T-helper 2 cell treated with Interferon-gamma antibody and Interleukin-4, amounts not matched to agents 5 μg/mL and 100 μg/mL, for 36 hours (primary cell): ENCODE data around the gene SPATA46.

ENCODE experiments used
- DNase-seq: peaks from one replicate; pipeline ENCODE4 v3.0.0; 2021; ENCODE audit warnings: low spot score
- H3K27ac Mint-ChIP-seq: one replicate; pipeline ENCODE4 v1.8.0; 2021; ENCODE audit warnings: mild to moderate bottlenecking, mixed read lengths
- H3K27me3 Mint-ChIP-seq: one replicate; pipeline ENCODE4 v1.8.0; 2021; ENCODE audit warnings: low read depth, mixed read lengths
- H3K36me3 Mint-ChIP-seq: one replicate; pipeline ENCODE4 v1.8.0; 2021; ENCODE audit warnings: low read depth, mixed read lengths
- H3K4me1 Mint-ChIP-seq: one replicate; pipeline ENCODE4 v1.8.0; 2021; ENCODE audit warnings: low read depth, mixed read lengths
- H3K4me3 Mint-ChIP-seq: one replicate; pipeline ENCODE4 v1.8.0; 2022; ENCODE audit warnings: mild to moderate bottlenecking, moderate library complexity, mixed read lengths
- H3K9me3 Mint-ChIP-seq: one replicate; pipeline ENCODE4 v1.8.0; 2021; ENCODE audit warnings: mixed read lengths

The SPATA46 gene

GRCh38 chr1:162374406-162374805 lies 2.2 kb downstream of the SPATA46 start:
- no peaks in the 10 kb centered on the region for H3K4me1 Mint-ChIP-seq
- H3K27ac Mint-ChIP-seq: no peak overlapping the region
- no peaks in the 10 kb centered on the region for H3K36me3 Mint-ChIP-seq
- no peaks in the 10 kb centered on the region for H3K9me3 Mint-ChIP-seq
- H3K4me3 Mint-ChIP-seq: no peak overlapping the region
- H3K27me3 Mint-ChIP-seq: peaks cover 2% of the 10 kb centered on the region
- no peak for DNase-seq

- Mint-ChIP-seq H3K27me3 (peaks cover 2% of the 10 kb centered on the region), H3K4me1 (no peaks in the 10 kb centered on the region), H3K36me3 (no peaks in the 10 kb centered on the region), H3K9me3 (no peaks in the 10 kb centered on the region), H3K27ac (no peak overlapping the region), H3K4me3 (no peak overlapping the region)
- DNase-seq: no peak
These were observed 3.0 kb downstream of the SPATA46 start for GRCh38 chr1:162373541-162374260.

GRCh38 chr1:162373072-162373427 lies 3.6 kb downstream of the SPATA46 start:
- H3K4me1 Mint-ChIP-seq: no peaks in the 10 kb centered on the region
- peaks cover 2% of the 10 kb centered on the region for H3K27me3 Mint-ChIP-seq
- H3K4me3 Mint-ChIP-seq: no peak overlapping the region
- H3K36me3 Mint-ChIP-seq: no peaks in the 10 kb centered on the region
- H3K9me3 Mint-ChIP-seq: no peaks in the 10 kb centered on the region
- no peak overlapping the region for H3K27ac Mint-ChIP-seq
- DNase-seq: no peak

GRCh38 chr1:162372159-162373071 lies 4.2 kb downstream of the SPATA46 start:
- no peaks in the 10 kb centered on the region for H3K9me3 Mint-ChIP-seq
- DNase-seq: no peak
- H3K27me3 Mint-ChIP-seq: peaks cover 2% of the 10 kb centered on the region
- H3K36me3 Mint-ChIP-seq: no peaks in the 10 kb centered on the region
- H3K4me3 Mint-ChIP-seq: no peak overlapping the region
- no peak overlapping the region for H3K27ac Mint-ChIP-seq
- no peaks in the 10 kb centered on the region for H3K4me1 Mint-ChIP-seq

- peaks cover 2% of the 10 kb centered on the region for H3K27me3 Mint-ChIP-seq
- H3K4me3 Mint-ChIP-seq: no peak overlapping the region
- H3K27ac Mint-ChIP-seq: no peak overlapping the region
- no peaks in the 10 kb centered on the region for H3K4me1 Mint-ChIP-seq
- DNase-seq: no peak
- no peaks in the 10 kb centered on the region for H3K36me3 Mint-ChIP-seq
- no peaks in the 10 kb centered on the region for H3K9me3 Mint-ChIP-seq
These were observed 5.0 kb downstream of the SPATA46 start for GRCh38 chr1:162371611-162372010.

GRCh38 chr1:162370721-162371120 lies 5.9 kb downstream of the SPATA46 start:
- no peak for DNase-seq
- H3K9me3 Mint-ChIP-seq: no peaks in the 10 kb centered on the region

GRCh38 chr1:162370161-162370560 lies 6.5 kb downstream of the SPATA46 start:
- DNase-seq: no peak
- Mint-ChIP-seq H3K4me3 (no peak overlapping the region), H3K27me3 (no peaks in the 10 kb centered on the region), H3K36me3 (no peaks in the 10 kb centered on the region), H3K27ac (no peak overlapping the region), H3K9me3 (no peaks in the 10 kb centered on the region), H3K4me1 (no peaks in the 10 kb centered on the region)

More at GRCh38 chr1:162370721-162371120, 5.9 kb downstream of the SPATA46 start:
- Mint-ChIP-seq H3K4me1 (no peaks in the 10 kb centered on the region), H3K27ac (no peak overlapping the region), H3K27me3 (no peaks in the 10 kb centered on the region), H3K4me3 (no peak overlapping the region), H3K36me3 (no peaks in the 10 kb centered on the region)

- no peaks in the 10 kb centered on the region for H3K9me3 Mint-ChIP-seq
- H3K4me1 Mint-ChIP-seq: no peaks in the 10 kb centered on the region
These were observed 7.1 kb downstream of the SPATA46 start for GRCh38 chr1:162369571-162369970.

GRCh38 chr1:162368451-162368850 lies 8.2 kb downstream of the SPATA46 start:
- DNase-seq: no peak
- Mint-ChIP-seq H3K36me3 (no peaks in the 10 kb centered on the region), H3K4me3 (no peak overlapping the region), H3K27me3 (no peaks in the 10 kb centered on the region), H3K4me1 (no peaks in the 10 kb centered on the region), H3K9me3 (no peaks in the 10 kb centered on the region), H3K27ac (no peak overlapping the region)

More at GRCh38 chr1:162369571-162369970, 7.1 kb downstream of the SPATA46 start:
- DNase-seq: no peak
- Mint-ChIP-seq H3K36me3 (no peaks in the 10 kb centered on the region), H3K27ac (no peak overlapping the region), H3K4me3 (no peak overlapping the region), H3K27me3 (no peaks in the 10 kb centered on the region)

GRCh38 chr1:162367772-162368171 lies 8.9 kb downstream of the SPATA46 start:
- no peaks in the 10 kb centered on the region for H3K9me3 Mint-ChIP-seq
- no peaks in the 10 kb centered on the region for H3K36me3 Mint-ChIP-seq
- no peak overlapping the region for H3K4me3 Mint-ChIP-seq
- H3K4me1 Mint-ChIP-seq: no peaks in the 10 kb centered on the region
- no peaks in the 10 kb centered on the region for H3K27me3 Mint-ChIP-seq
- H3K27ac Mint-ChIP-seq: no peak overlapping the region
- DNase-seq: no peak

GRCh38 chr1:162367073-162367472 lies 9.6 kb downstream of the SPATA46 start:
- Mint-ChIP-seq H3K27ac (no peak overlapping the region), H3K27me3 (no peaks in the 10 kb centered on the region), H3K36me3 (no peaks in the 10 kb centered on the region), H3K9me3 (no peaks in the 10 kb centered on the region), H3K4me3 (peak overlapping the region; percentile 25), H3K4me1 (no peaks in the 10 kb centered on the region)
- DNase-seq: no peak

GRCh38 chr1:162366671-162367070 lies 10.0 kb downstream of the SPATA46 start:
- Mint-ChIP-seq H3K27ac (no peak overlapping the region), H3K4me1 (no peaks in the 10 kb centered on the region), H3K27me3 (no peaks in the 10 kb centered on the region), H3K36me3 (no peaks in the 10 kb centered on the region), H3K4me3 (peak overlapping the region; percentile 25), H3K9me3 (no peaks in the 10 kb centered on the region)
- no peak for DNase-seq

- DNase-seq: no peak
- Mint-ChIP-seq H3K27me3 (no peaks in the 10 kb centered on the region), H3K4me3 (no peak overlapping the region), H3K4me1 (no peaks in the 10 kb centered on the region), H3K27ac (no peak overlapping the region), H3K9me3 (no peaks in the 10 kb centered on the region), H3K36me3 (no peaks in the 10 kb centered on the region)
These were observed 10.5 kb downstream of the SPATA46 start for GRCh38 chr1:162366149-162366548.

GRCh38 chr1:162365284-162366020 lies 11.2 kb downstream of the SPATA46 start:
- no peak overlapping the region for H3K27ac Mint-ChIP-seq
- no peaks in the 10 kb centered on the region for H3K27me3 Mint-ChIP-seq
- H3K4me3 Mint-ChIP-seq: no peak overlapping the region
- no peaks in the 10 kb centered on the region for H3K4me1 Mint-ChIP-seq
- no peak for DNase-seq
- no peaks in the 10 kb centered on the region for H3K9me3 Mint-ChIP-seq
- H3K36me3 Mint-ChIP-seq: no peaks in the 10 kb centered on the region
